GM12891 (cell line): ENCODE measurements around the gene IL9R.

Experiments
- PAX5 ChIP-seq: IDR thresholded peaks from 2 replicates; pipeline ENCODE4 v1.6.1; 2011; ENCODE audit warnings: low read length, moderate library complexity, mild to moderate bottlenecking; ENCODE audit not compliant: insufficient read depth, severe bottlenecking
- POLR2A ChIP-seq: IDR thresholded peaks from 2 replicates; pipeline ENCODE4 v1.6.1; 2011; ENCODE audit warnings: low read depth, low read length, control low read depth
- POLR2AphosphoS5 ChIP-seq: IDR thresholded peaks from 2 replicates; pipeline ENCODE4 v1.6.1; 2011; ENCODE audit warnings: low read depth, low read length, control low read depth
- POU2F2 ChIP-seq: IDR thresholded peaks from 2 replicates; pipeline ENCODE4 v1.6.1; 2011; ENCODE audit warnings: low read depth, mild to moderate bottlenecking, control low read depth, low read length, moderate library complexity
- SPI1 ChIP-seq: IDR thresholded peaks from 2 replicates; pipeline ENCODE4 v1.6.1; 2011; ENCODE audit warnings: low read depth, low read length, control low read depth
- TAF1 ChIP-seq: IDR thresholded peaks from 2 replicates; pipeline ENCODE4 v1.6.1; 2011; ENCODE audit warnings: low read depth, low read length, control low read depth

DNA sequence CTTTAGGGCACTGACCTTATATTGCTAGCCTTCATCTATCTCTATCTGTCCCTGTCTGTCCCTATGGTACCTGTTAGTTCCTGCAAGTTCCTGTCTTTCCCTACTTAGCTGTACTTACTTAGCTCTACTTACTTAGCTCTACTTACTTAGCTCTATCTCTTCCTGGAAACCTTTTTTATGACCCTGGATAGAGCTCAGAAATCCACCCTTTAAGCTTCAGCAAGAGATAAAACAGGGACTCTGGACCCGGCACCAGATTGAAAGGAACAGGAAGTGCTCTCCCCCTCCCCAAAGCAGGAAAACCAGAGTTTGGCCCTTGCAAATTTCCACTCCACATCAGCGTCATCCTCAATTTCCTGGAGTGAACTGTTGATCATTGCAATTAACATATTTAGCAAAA lies 12.3 kb upstream of the IL9R start:
- TF ChIP-seq POLR2A (no peak), POLR2AphosphoS5 (no peak), PAX5 (no peak), TAF1 (no peak), POU2F2 (no peak), SPI1 (no peak)
